ENCODE data around the gene KMT2E.

DNA sequence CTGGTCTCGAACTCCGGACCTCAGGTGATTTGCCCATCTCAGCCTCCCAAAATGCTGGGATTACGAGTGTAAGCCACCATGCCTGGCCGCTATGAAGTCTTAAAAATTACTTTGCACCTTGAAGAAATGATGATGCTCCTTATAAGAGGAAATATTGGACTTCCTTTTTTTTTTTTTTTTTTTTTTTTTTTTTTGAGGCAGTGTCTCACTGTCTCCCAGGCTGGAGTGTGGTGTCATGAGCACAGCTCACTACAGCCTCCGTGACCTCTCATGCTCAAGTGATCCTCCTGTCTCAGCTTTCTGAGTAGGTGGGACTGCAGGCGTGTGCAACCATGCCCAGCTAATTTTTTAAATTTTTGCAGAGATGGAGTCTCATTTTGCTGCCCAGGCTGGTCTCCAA is 65.3 kb downstream of the KMT2E start:
- TF ChIP-seq, protein P1, sequence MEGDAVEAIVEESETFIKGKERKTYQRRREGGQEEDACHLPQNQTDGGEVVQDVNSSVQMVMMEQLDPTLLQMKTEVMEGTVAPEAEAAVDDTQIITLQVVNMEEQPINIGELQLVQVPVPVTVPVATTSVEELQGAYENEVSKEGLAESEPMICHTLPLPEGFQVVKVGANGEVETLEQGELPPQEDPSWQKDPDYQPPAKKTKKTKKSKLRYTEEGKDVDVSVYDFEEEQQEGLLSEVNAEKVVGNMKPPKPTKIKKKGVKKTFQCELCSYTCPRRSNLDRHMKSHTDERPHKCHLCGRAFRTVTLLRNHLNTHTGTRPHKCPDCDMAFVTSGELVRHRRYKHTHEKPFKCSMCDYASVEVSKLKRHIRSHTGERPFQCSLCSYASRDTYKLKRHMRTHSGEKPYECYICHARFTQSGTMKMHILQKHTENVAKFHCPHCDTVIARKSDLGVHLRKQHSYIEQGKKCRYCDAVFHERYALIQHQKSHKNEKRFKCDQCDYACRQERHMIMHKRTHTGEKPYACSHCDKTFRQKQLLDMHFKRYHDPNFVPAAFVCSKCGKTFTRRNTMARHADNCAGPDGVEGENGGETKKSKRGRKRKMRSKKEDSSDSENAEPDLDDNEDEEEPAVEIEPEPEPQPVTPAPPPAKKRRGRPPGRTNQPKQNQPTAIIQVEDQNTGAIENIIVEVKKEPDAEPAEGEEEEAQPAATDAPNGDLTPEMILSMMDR (IDR thresholded peaks at IDR 0.05; ENCODE audit: low read length) = no peak
- no peak for TF ChIP-seq EZH2 (IDR thresholded peaks at IDR 0.05; ENCODE audit: borderline replicate concordance, low read length)
